Activated CD8-positive, alpha-beta T cell treated with anti-CD3 and anti-CD28 coated beads for 36 hours (primary cell): ENCODE results near the gene CCR5AS.

Experiments used
- ATAC-seq: fragments of 200-7000 bp; cut with Tn5 transposase; one replicate; pipeline ENCODE4 v1.10.0; 2021; ENCODE audit warnings: mild to moderate bottlenecking, moderate library complexity
- CTCF ChIA-PET: fragments of 350-600 bp; sonication (Branson Sonifier 250); formaldehyde crosslinking; loops from one replicate; lab custom pipeline; 2021; ENCODE audit warnings: antibody characterized with exemption; lab: Charles Lee
- POLR2A ChIA-PET: fragments of 350-600 bp; sonication (Branson Sonifier 250); formaldehyde crosslinking; loops from one replicate; lab custom pipeline; 2021; ENCODE audit warnings: antibody characterized with exemption; lab: Charles Lee
- DNase-seq: peaks from one replicate; pipeline ENCODE4 v3.0.0-alpha.2; 2020
- H3K27ac Mint-ChIP-seq: one replicate; pipeline ENCODE4 v1.8.0; 2021; ENCODE audit warnings: mild to moderate bottlenecking, mixed read lengths
- H3K27me3 Mint-ChIP-seq: one replicate; pipeline ENCODE4 v1.8.0; 2021; ENCODE audit warnings: mixed read lengths
- H3K36me3 Mint-ChIP-seq: one replicate; pipeline ENCODE4 v1.8.0; 2021; ENCODE audit warnings: low read depth, mixed read lengths
- H3K4me1 Mint-ChIP-seq: one replicate; pipeline ENCODE4 v1.8.0; 2021; ENCODE audit warnings: low read depth, mixed read lengths
- H3K4me3 Mint-ChIP-seq: one replicate; pipeline ENCODE4 v1.8.0; 2021; ENCODE audit warnings: mild to moderate bottlenecking, moderate library complexity, mixed read lengths
- H3K9me3 Mint-ChIP-seq: one replicate; pipeline ENCODE4 v1.8.0; 2021; ENCODE audit warnings: mixed read lengths
- CTCF ChIP-seq: fragments of 200-600 bp; IDR thresholded peaks from one replicate; pipeline ENCODE4 v1.8.0; 2022; ENCODE audit warnings: antibody characterized with exemption, mild to moderate bottlenecking
- intact Hi-C: fragments of 100-400 bp; cut with micrococcal nuclease; formaldehyde crosslinking; loops from one replicate; pipeline ENCODE4 v1.10.0; 2022

CCR5AS gene

GRCh38 chr3:46416811-46417510 lies 10.1 kb upstream of the CCR5AS start:
- DNase-seq (no peak), ATAC-seq (peak; percentile 69)
- no peaks in the 10 kb centered on the region for H3K9me3 Mint-ChIP-seq
- no peaks in the 10 kb centered on the region for H3K36me3 Mint-ChIP-seq
- peak overlapping the region; percentile 63 for H3K27ac Mint-ChIP-seq
- no peak for TF ChIP-seq CTCF
- intact Hi-C loops: no loop called here
- H3K27me3 Mint-ChIP-seq: no peaks in the 10 kb centered on the region
- ChIA-PET CTCF (interaction anchor here (1.2 to 1.3 kb wide), 2 partner anchors 10 to 71 kb away, joined by 4 to 6 read pairs; partner anchors contain the start of genes CCR5AS and CCRL2), POLR2A (interaction anchor here (1.4 kb wide), 2 partner anchors 9 to 10 kb away, joined by 5 to 7 read pairs; partner anchors contain the start of genes CCR5AS and CCRL2)
- no peak overlapping the region for H3K4me3 Mint-ChIP-seq
- H3K4me1 Mint-ChIP-seq: peaks cover 15% of the 10 kb centered on the region

GRCh38 chr3:46416125-46416810 lies 9.4 kb upstream of the CCR5AS start:
- H3K27ac Mint-ChIP-seq: peak overlapping the region; percentile 63
- ChIA-PET CTCF (interaction anchor here (1.3 kb wide), 1 partner anchor 9 kb away, joined by 6 read pairs; the partner anchor contains the start of genes CCR5AS and CCRL2), POLR2A (interaction anchor here (1.1 to 1.4 kb wide), 3 partner anchors 9 to 42 kb away, joined by 3 to 7 read pairs (median 5); partner anchors contain the start of genes CCR5AS and CCRL2)
- intact Hi-C loops: no loop called here
- peak; percentile 63 for ATAC-seq
- H3K4me1 Mint-ChIP-seq: peaks cover 15% of the 10 kb centered on the region
- H3K27me3 Mint-ChIP-seq: no peaks in the 10 kb centered on the region
- DNase-seq: peak; percentile 62
- no peaks in the 10 kb centered on the region for H3K9me3 Mint-ChIP-seq
- no peaks in the 10 kb centered on the region for H3K36me3 Mint-ChIP-seq
- no peak for TF ChIP-seq CTCF
- no peak overlapping the region for H3K4me3 Mint-ChIP-seq

DNA sequence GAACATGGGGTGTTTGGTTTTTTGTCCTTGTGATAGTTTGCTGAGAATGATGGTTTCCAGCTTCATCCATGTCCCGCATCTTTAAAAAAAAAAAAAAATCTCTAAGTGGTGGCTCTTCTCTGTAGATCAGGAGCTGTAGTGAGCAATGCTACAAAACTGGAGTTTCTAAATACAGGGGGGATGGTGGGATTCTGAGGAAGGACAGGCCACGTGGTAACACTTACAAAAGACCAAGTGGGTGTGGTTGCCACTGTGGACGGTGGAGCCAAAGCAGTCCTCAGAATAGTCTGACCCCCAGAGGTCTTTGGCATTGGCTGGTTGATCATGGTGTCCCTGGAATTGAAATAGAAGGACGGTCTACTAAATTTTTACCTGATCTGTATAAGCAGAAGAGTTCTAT lies 7.9 kb upstream of the CCR5AS start:
- DNase-seq (no peak), ATAC-seq (no peak)
- Mint-ChIP-seq H3K9me3 (no peaks in the 10 kb centered on the region), H3K27me3 (no peaks in the 10 kb centered on the region), H3K27ac (no peak overlapping the region), H3K4me1 (peaks cover 23% of the 10 kb centered on the region), H3K4me3 (no peak overlapping the region), H3K36me3 (no peaks in the 10 kb centered on the region)
- TF ChIP-seq CTCF: no peak
- ChIA-PET CTCF (interaction anchor here (1.6 kb wide), 1 partner anchor 74 kb away, joined by 6 read pairs; no protein-coding TSS in a partner anchor), POLR2A (interaction anchor here (1.3 kb wide), 1 partner anchor 10 kb away, joined by 4 read pairs; no protein-coding TSS in a partner anchor)
- intact Hi-C loops: no loop called here

GRCh38 chr3:46413951-46414350 lies 7.1 kb upstream of the CCR5AS start:
- intact Hi-C loops: no loop called here
- H3K4me1 Mint-ChIP-seq: peaks cover 30% of the 10 kb centered on the region
- ChIA-PET POLR2A (no interaction called here), CTCF (no interaction called here)
- no peak overlapping the region for H3K27ac Mint-ChIP-seq
- no peak for TF ChIP-seq CTCF
- H3K9me3 Mint-ChIP-seq: no peaks in the 10 kb centered on the region
- DNase-seq (no peak), ATAC-seq (no peak)
- H3K4me3 Mint-ChIP-seq: no peak overlapping the region
- no peaks in the 10 kb centered on the region for H3K27me3 Mint-ChIP-seq
- H3K36me3 Mint-ChIP-seq: no peaks in the 10 kb centered on the region
